ENCODE measurements around the gene HOXB8. TPM values are rescaled to one million over a fixed set of nuclear protein-coding genes. Genes with fewer than 3 reads are reported as not detected.
A peak's percentile ranks its signal among the peaks of the same experiment; 100 is the strongest.

The HOXB8 gene
- not detected for total RNA-seq

DNA sequence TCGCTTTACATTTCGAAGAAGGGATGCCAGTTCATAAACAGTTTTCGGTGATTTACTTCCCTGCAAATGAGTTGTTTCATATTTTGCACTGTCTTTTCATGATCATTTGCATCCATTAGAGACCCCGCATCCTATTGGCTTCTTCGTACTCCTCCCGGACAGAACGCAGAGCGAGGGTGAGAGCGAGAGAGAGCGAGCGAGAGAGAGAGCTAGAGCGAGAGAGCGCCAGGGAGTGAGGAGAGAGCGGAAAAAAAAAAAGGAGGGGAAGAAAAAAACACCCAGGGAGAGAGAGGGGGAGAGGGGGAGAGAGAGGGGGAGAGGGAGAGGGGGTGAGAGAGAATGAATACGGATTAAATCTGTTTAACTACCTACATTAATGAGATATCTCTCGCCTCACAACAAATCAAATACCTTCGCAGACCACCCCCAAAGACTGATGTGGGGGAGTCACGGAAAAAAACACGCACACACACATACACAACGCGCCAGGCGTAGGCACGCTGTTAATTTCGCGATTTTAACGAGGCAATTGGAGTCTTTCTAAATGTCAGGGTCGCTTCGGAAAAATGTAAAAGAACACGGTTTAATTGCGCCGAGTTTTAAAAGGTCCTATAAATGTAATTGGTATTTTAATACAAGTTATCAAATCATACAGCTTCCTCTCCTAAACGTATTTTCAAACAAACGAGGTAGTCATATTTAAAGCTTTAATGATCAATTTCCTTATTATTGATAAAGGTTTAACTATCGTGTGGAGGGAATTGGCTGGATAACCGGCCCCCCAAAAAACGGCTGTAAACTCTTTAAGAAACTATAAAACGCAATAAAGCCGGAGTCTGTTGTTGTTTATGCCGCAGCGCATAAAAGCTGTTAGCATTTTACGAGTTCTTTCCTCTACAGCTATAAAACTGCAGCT, at the start of gene HOXB8:
Gene HOXB8, minus strand, starts transcription at position 246 of the 916 bp plus-strand sequence. CDS start 588 bp downstream, outside the sequence.
- Mint-ChIP-seq H3K9me3 (no peaks in the 10 kb centered on the region), H3K27me3 (ENCODE audit: low read depth) (peaks cover 77% of the 10 kb centered on the region), H3K4me1 (ENCODE audit: low read depth) (peaks cover 56% of the 10 kb centered on the region), H3K36me3 (ENCODE audit: low read depth) (no peaks in the 10 kb centered on the region), H3K27ac (no peak within 1 kb of the TSS), H3K4me3 (peak within 1 kb of the TSS; percentile 27)
- intact Hi-C loops (cut with micrococcal nuclease) = no loop called here
- CTCF ChIA-PET = interaction anchor here (0.7 to 2.7 kb wide), 12 partner anchors 8 to 353 kb away, joined by 3 to 19 read pairs (median 4); partner anchors contain the start of genes HOXB5 and HOXB9
- DNase-seq = no peak

DNA sequence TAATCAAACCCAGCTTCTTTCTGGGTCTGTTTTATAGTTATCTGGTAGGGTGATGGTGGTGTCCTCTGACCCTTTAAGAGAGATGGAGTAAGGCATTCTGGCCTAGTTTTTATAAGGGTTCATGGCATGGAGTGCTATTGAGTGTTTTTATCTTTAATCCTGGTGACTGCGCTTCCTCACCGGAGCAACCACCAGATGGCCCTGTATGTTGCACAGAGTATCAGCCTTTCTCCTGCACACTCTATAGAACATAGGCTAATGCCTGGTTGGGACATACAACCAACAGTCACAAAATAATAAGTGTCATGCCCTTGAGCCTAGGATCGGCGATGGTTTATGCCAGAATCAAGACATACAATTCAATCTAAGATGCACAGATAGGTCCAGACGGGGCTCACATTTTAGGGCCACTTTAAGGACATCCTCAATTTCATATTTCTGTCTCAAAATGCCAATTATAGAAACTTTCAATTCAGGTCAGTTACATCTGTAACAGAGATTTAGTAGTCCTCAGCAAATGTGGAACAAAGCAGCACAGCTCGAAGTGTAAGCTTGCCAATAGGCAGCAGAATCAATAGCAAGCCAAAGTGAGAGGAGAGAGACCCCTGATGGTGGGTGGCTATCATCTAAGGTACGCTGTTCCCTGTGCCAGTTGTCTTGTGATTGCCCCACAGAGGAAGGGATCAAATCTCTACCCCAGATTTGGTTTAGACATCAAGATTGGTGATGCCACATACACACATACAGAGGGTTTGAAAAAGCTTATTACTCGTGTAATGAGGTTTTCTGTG, 48.2 kb upstream of the HOXB8 start:
- Mint-ChIP-seq H3K36me3 (ENCODE audit: low read depth) (no peaks in the 10 kb centered on the region), H3K4me1 (ENCODE audit: low read depth) (no peaks in the 10 kb centered on the region), H3K9me3 (no peaks in the 10 kb centered on the region), H3K27me3 (ENCODE audit: low read depth) (peaks cover 5% of the 10 kb centered on the region), H3K4me3 (no peak overlapping the region), H3K27ac (no peak overlapping the region)
- intact Hi-C loops (cut with micrococcal nuclease) = no loop called here
- CTCF ChIA-PET = interaction anchor here (0.5 to 1.2 kb wide), 4 partner anchors 15 to 38 kb away, joined by 3 to 4 read pairs (median 3); no protein-coding TSS in a partner anchor
- DNase-seq = no peak

DNA sequence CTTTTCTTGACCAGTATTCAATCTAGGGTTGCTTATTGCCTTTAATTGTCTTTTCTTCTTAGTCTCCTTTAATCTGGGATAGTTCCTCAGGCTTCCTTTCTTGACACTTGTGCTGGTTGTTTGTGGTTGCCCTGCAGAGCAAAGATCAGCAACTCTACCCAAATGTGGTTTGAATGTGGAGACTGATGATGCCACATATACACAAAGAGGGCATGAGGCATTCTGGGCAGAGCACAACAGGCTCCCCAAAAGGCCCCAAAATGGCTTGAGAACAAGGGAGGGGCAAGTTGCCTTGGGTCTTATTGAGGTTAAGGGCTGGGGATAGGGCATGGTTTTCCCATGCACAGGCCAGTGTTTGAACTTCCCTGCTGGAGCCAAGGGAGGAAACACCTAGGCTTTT, 40.8 kb upstream of the HOXB8 start:
- DNase-seq = no peak
- Mint-ChIP-seq H3K4me1 (ENCODE audit: low read depth) (peaks cover 4% of the 10 kb centered on the region), H3K36me3 (ENCODE audit: low read depth) (no peaks in the 10 kb centered on the region), H3K27ac (no peak overlapping the region), H3K9me3 (no peaks in the 10 kb centered on the region), H3K27me3 (ENCODE audit: low read depth) (no peaks in the 10 kb centered on the region), H3K4me3 (no peak overlapping the region)
- intact Hi-C loops (cut with micrococcal nuclease) = no loop called here
- CTCF ChIA-PET = interaction anchor here (1.6 to 2.0 kb wide), 2 partner anchors 19 to 22 kb away, joined by 3 to 7 read pairs; no protein-coding TSS in a partner anchor

DNA sequence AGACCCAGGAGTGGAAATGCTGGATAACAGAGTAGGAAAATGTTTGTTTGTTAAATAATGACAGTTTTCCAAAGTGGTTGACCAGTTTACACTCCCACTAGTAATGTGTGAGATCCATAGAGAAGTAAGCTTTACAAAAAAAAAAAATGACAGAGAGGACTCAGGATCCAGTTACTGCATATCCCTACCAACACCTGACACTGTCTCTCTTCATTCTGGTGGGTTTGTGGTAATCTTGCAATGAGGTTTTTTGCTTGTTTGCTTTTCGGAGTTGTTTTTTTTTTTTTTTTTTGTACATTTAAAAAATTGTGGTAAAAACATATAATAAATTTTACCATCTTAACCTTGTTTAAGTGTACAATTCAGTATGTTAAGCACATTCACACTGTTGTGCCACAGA, 34.6 kb upstream of the HOXB8 start:
- Mint-ChIP-seq H3K4me1 (ENCODE audit: low read depth) (peaks cover 18% of the 10 kb centered on the region), H3K9me3 (no peaks in the 10 kb centered on the region), H3K36me3 (ENCODE audit: low read depth) (no peaks in the 10 kb centered on the region), H3K4me3 (no peak overlapping the region), H3K27me3 (ENCODE audit: low read depth) (peaks cover 39% of the 10 kb centered on the region), H3K27ac (no peak overlapping the region)
- CTCF ChIA-PET = interaction anchor here (1.1 kb wide), 1 partner anchor 9 kb away, joined by 3 read pairs; no protein-coding TSS in a partner anchor
- no peak for DNase-seq
- intact Hi-C loops (cut with micrococcal nuclease) = no loop called here

GRCh38 chr17:48647963-48648245, 32.8 kb upstream of the HOXB8 start:
- Mint-ChIP-seq H3K36me3 (ENCODE audit: low read depth) (no peaks in the 10 kb centered on the region), H3K27ac (no peak overlapping the region), H3K4me3 (peak overlapping the region; percentile 21), H3K9me3 (no peaks in the 10 kb centered on the region), H3K4me1 (ENCODE audit: low read depth) (peaks cover 18% of the 10 kb centered on the region), H3K27me3 (ENCODE audit: low read depth) (peaks cover 56% of the 10 kb centered on the region)
- CTCF ChIA-PET = interaction anchor here (0.6 to 1.7 kb wide), 2 partner anchors 12 to 236 kb away, joined by 4 to 10 read pairs; no protein-coding TSS in a partner anchor
- intact Hi-C loops (cut with micrococcal nuclease) = no loop called here
- DNase-seq = no peak

DNA sequence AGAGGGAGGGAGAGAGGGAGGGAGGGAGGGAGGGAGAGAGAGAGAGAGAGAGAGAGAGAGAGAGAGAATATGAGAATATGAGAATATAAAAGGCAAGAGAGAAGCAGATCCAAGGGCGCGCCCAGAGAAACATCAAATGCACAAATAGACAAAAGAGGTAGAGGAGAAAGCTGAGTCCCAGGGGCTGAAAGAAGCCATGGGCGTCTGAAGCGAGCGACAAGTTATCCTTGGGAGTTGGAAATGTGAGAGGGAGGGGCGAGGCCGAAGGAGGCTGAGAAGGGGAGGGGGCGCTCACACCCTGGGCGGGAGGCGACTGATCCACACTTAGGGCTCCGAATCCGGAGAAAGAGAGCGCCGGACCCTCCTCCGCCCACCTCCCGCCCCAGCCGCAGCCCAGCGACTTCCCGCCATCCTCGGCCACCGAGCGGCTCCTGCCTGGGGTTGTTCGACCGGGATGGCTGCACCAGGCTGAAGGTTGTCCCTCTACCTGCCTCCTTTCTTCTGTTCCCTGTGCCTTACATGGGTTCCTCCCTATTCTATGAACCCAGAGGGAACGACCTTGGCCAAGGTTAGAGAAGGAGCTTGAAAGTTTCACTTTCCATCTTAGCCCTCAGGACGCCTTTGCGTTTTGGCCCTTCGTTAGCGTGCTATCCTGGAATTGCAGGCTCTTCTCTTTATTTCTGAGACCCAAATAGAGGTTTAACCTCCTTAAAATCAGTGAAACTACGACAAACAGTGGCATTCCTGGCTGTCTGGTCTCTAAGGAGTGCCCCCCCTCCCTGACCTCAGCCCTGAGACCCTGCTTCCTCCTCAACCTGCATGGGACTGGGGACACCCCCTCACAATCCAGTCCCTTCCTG, 32.2 kb upstream of the HOXB8 start:
- intact Hi-C loops (cut with micrococcal nuclease) = no loop called here
- peak overlapping the region; percentile 69 for H3K4me3 Mint-ChIP-seq
- no peaks in the 10 kb centered on the region for H3K36me3 Mint-ChIP-seq (ENCODE audit: low read depth)
- peaks cover 20% of the 10 kb centered on the region for H3K4me1 Mint-ChIP-seq (ENCODE audit: low read depth)
- H3K27ac Mint-ChIP-seq = no peak overlapping the region
- no peaks in the 10 kb centered on the region for H3K9me3 Mint-ChIP-seq
- no peak for DNase-seq
- peaks cover 62% of the 10 kb centered on the region for H3K27me3 Mint-ChIP-seq (ENCODE audit: low read depth)
- CTCF ChIA-PET = interaction anchor here (0.6 to 1.7 kb wide), 2 partner anchors 11 to 236 kb away, joined by 4 to 10 read pairs; no protein-coding TSS in a partner anchor

DNA sequence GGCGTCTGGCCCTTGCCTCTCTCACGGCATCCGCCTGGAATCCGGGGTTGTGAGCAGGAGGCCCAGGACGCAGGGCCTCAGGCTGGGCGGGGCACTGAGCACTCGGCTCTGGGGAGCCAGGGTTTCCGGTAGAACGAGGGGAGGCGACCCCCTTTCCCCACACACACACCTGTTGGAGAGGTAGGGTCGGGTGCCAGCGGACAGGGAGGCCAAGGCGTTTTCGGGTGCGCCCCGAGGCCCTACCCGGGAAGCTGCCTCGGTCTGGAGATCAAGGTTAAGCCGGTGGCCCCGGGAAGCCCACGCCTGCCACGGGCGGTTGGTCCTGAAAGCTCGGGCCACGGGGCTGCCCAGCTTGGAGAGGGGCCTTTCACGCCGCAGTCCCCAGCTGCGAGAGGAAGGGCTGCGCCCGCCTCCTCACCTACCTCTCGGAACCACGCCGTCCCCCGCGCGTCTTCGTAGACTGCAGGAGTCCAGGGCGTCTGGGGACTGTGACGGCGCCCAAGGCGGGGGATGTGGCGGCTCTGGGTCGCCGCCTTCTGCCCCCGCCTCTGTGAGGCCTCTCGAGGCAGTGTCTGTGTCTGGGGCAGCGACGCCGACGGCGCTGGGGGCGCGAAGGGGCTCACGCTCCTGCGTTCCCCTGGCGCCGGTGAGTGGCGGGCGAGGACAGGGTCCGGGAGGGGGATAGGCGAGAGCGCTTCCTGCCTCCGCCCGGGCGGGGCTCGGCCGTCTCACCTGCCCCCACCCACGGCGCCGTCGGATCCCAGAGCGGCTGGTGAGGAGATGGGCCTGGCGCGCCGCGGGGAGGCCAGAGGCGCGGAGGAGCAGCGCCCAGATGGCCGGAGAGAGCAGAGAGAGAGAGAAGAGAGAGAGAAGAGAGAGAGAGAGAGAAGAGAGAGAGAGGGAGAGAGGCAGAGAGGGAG, 31.4 kb upstream of the HOXB8 start:
- peak overlapping the region; percentile 69 for H3K4me3 Mint-ChIP-seq
- no peak overlapping the region for H3K27ac Mint-ChIP-seq
- H3K36me3 Mint-ChIP-seq (ENCODE audit: low read depth) = no peaks in the 10 kb centered on the region
- no peak for DNase-seq
- peaks cover 22% of the 10 kb centered on the region for H3K4me1 Mint-ChIP-seq (ENCODE audit: low read depth)
- intact Hi-C loops (cut with micrococcal nuclease) = no loop called here
- H3K27me3 Mint-ChIP-seq (ENCODE audit: low read depth) = peaks cover 70% of the 10 kb centered on the region
- CTCF ChIA-PET = interaction anchor here (0.6 to 1.0 kb wide), 2 partner anchors 10 to 25 kb away, joined by 4 read pairs; no protein-coding TSS in a partner anchor
- H3K9me3 Mint-ChIP-seq = no peaks in the 10 kb centered on the region

DNA sequence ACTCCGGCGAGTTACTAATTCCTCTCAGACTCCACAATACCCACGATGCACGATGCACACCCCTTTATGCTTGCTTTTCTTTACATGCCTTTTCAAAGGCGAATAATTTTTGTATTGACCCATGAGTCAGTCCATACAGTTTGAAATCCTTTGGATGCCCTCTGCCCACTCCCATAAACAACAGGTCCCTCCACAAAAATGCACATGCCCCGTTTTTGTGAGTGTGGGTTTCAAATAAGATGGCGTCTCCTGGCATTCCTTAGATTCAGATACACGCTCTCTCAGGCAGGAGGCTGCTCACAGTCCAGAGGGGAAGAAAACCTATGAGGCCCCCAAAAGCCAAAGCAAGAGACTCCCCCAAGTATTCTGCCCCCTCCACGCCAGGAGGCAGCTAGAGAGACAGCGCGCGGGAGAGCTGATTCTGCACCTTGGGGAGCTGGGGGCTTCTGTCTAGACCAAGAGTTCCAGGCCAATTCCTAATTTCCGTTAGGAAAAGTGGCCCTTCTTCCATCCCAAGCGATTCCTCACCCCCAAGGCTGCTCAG, 30.6 kb upstream of the HOXB8 start:
- intact Hi-C loops (cut with micrococcal nuclease) = no loop called here
- Mint-ChIP-seq H3K4me1 (ENCODE audit: low read depth) (peaks cover 22% of the 10 kb centered on the region), H3K27me3 (ENCODE audit: low read depth) (peaks cover 76% of the 10 kb centered on the region), H3K4me3 (peak overlapping the region; percentile 42), H3K36me3 (ENCODE audit: low read depth) (no peaks in the 10 kb centered on the region), H3K9me3 (no peaks in the 10 kb centered on the region), H3K27ac (no peak overlapping the region)
- CTCF ChIA-PET = interaction anchor here (0.6 to 1.0 kb wide), 2 partner anchors 9 to 26 kb away, joined by 4 read pairs; no protein-coding TSS in a partner anchor
- DNase-seq = no peak

- Mint-ChIP-seq H3K36me3 (ENCODE audit: low read depth) (no peaks in the 10 kb centered on the region), H3K27ac (no peak overlapping the region), H3K4me3 (no peak overlapping the region), H3K9me3 (no peaks in the 10 kb centered on the region), H3K4me1 (ENCODE audit: low read depth) (peaks cover 22% of the 10 kb centered on the region), H3K27me3 (ENCODE audit: low read depth) (peaks cover 80% of the 10 kb centered on the region)
- intact Hi-C loops (cut with micrococcal nuclease) = no loop called here
- DNase-seq = no peak
- CTCF ChIA-PET = no interaction called here
These were observed 29.9 kb upstream of the HOXB8 start for GRCh38 chr17:48644910-48645557.

GRCh38 chr17:48644159-48644558, 29.1 kb upstream of the HOXB8 start:
- DNase-seq = no peak
- Mint-ChIP-seq H3K27ac (no peak overlapping the region), H3K9me3 (no peaks in the 10 kb centered on the region), H3K4me1 (ENCODE audit: low read depth) (peaks cover 22% of the 10 kb centered on the region), H3K27me3 (ENCODE audit: low read depth) (peaks cover 82% of the 10 kb centered on the region), H3K4me3 (no peak overlapping the region), H3K36me3 (ENCODE audit: low read depth) (no peaks in the 10 kb centered on the region)
- intact Hi-C loops (cut with micrococcal nuclease) = no loop called here
- CTCF ChIA-PET = interaction anchor here (0.6 to 0.9 kb wide), 3 partner anchors 19 to 31 kb away, joined by 3 read pairs; no protein-coding TSS in a partner anchor

All from activated naive CD4-positive, alpha-beta T cell treated with anti-CD3 and anti-CD28 coated beads for 36 hours (primary cell).